H1 (cell line): ENCODE data around the gene JOSD2. TPM values are rescaled to one million over a fixed set of nuclear protein-coding genes. Genes with fewer than 3 reads are reported as not detected.

Experiments
- CTCF ChIA-PET: fragments of 300-600 bp; sonication (Branson Sonifier 250); formaldehyde crosslinking; loops from one replicate; lab custom pipeline; 2021; ENCODE audit not compliant: partially characterized antibody; lab: Charles Lee
- POLR2A ChIA-PET: fragments of 300-600 bp; sonication (Branson Sonifier 250); formaldehyde crosslinking; loops from one replicate; lab custom pipeline; 2021; ENCODE audit warnings: inconsistent platforms; ENCODE audit not compliant: partially characterized antibody; lab: Charles Lee
- DNase-seq, 2 experiments: peaks; one replicate each; pipeline versions ENCODE4 v3.0.0 to v3.0.0-alpha.2; 2010 to 2022; ENCODE audit warnings: low spot score in 2 of 2, low read depth in 1 of 2, mixed read lengths in 1 of 2
- FAIRE-seq: peaks from 2 replicates; lab custom pipeline; 2011; peaks lifted over from hg19 to GRCh38; lab: Jason Lieb, UNC
- H2AFZ ChIP-seq: 2 replicates; pipeline ENCODE4 v1.8.1; 2012; ENCODE audit warnings: low read length, inconsistent platforms
- H2AK5ac ChIP-seq: 2 replicates; pipeline ENCODE4 v1.6.1; 2013; ENCODE audit warnings: low read depth, low read length
- H2BK120ac ChIP-seq: replicated peaks from 2 replicates; pipeline ENCODE3; 2013; ENCODE audit warnings: low read depth, low read length, inconsistent platforms
- H2BK12ac ChIP-seq: 2 replicates; pipeline ENCODE4 v1.6.1; 2013; ENCODE audit warnings: low read depth, low read length
- H2BK15ac ChIP-seq: 2 replicates; pipeline ENCODE4 v1.6.1; 2013; ENCODE audit warnings: low read length
- H2BK20ac ChIP-seq: 2 replicates; pipeline ENCODE4 v1.6.1; 2013; ENCODE audit warnings: low read length
- H2BK5ac ChIP-seq: 2 replicates; pipeline ENCODE4 v1.6.1; 2013; ENCODE audit warnings: low read depth, low read length
- H3K14ac ChIP-seq: 2 replicates; pipeline ENCODE4 v1.6.1; 2013; ENCODE audit warnings: inconsistent platforms; ENCODE audit not compliant: insufficient read length
- H3K18ac ChIP-seq: 2 replicates; pipeline ENCODE4 v1.6.1; 2013; ENCODE audit warnings: low read length; ENCODE audit errors: extremely low read depth
- H3K23ac ChIP-seq: 2 replicates; pipeline ENCODE4 v1.6.1; 2013; ENCODE audit warnings: inconsistent platforms; ENCODE audit not compliant: insufficient read length
- H3K23me2 ChIP-seq: 2 replicates; pipeline ENCODE4 v1.6.1; 2013; ENCODE audit warnings: low read depth, low read length
- H3K27ac ChIP-seq: 2 replicates; pipeline ENCODE4 v1.6.1; 2011; ENCODE audit warnings: low read depth, low read length, inconsistent platforms
- H3K27me3 ChIP-seq, 4 experiments: replicated peaks in 1 of 4; 1 replicate in 1 of 4; 2 replicates in 3 of 4; pipeline versions ENCODE4 v1.6.1 to v1.8.1; 2011 to 2013; ENCODE audit warnings: low read length in 3 of 4, mild to moderate bottlenecking in 3 of 4, inconsistent platforms in 2 of 4, mixed read lengths in 2 of 4, moderate library complexity in 1 of 4; ENCODE audit not compliant: control insufficient read depth in 3 of 4, insufficient read depth in 3 of 4; ENCODE audit errors: extremely low read depth in 1 of 4
- H3K36me3 ChIP-seq, 4 experiments: 2 replicates each; pipeline versions ENCODE4 v1.6.1 to v1.8.1; 2011 to 2013; ENCODE audit warnings: mild to moderate bottlenecking in 4 of 4, low read length in 3 of 4, moderate library complexity in 2 of 4, control low read depth in 1 of 4, inconsistent platforms in 1 of 4; ENCODE audit not compliant: insufficient read depth in 4 of 4, control insufficient read depth in 2 of 4
- H3K4ac ChIP-seq: replicated peaks from 2 replicates; pipeline ENCODE3; 2013; ENCODE audit warnings: low read length, low read depth, mixed read lengths, inconsistent platforms; ENCODE audit not compliant: insufficient read length
- H3K4me1 ChIP-seq, 4 experiments: replicated peaks in 1 of 4; 1 replicate in 1 of 4; 2 replicates in 3 of 4; pipeline versions ENCODE4 v1.6.1 to v1.8.1; 2011 to 2013; ENCODE audit warnings: low read length in 3 of 4, inconsistent platforms in 2 of 4, mixed read lengths in 1 of 4; ENCODE audit not compliant: insufficient read depth in 4 of 4, control insufficient read depth in 3 of 4
- H3K4me2 ChIP-seq, 2 experiments: 2 replicates each; pipeline versions ENCODE4 v1.6.1 to v1.8.1; 2011 to 2013; ENCODE audit warnings: low read depth in 2 of 2, low read length in 2 of 2, control low read depth in 1 of 2, inconsistent platforms in 1 of 2, mild to moderate bottlenecking in 1 of 2; ENCODE audit not compliant: insufficient read depth in 1 of 2
- H3K4me3 ChIP-seq, 4 experiments: fragments of 200-600, 300-600 bp in 1 of 4; sonication (generic), shearing (Covaris generic), sonication (Bioruptor Twin) in 1 of 4; 2 replicates each; pipeline versions ENCODE4 v1.5.1 to v1.8.1; 2011 to 2016; ENCODE audit warnings: low read length in 4 of 4, low read depth in 3 of 4, control low read depth in 2 of 4, inconsistent platforms in 2 of 4, mild to moderate bottlenecking in 2 of 4, mixed read lengths in 1 of 4, moderate library complexity in 1 of 4; ENCODE audit not compliant: insufficient read depth in 2 of 4; ENCODE audit errors: extremely low read depth in 1 of 4
- H3K56ac ChIP-seq: replicated peaks from 2 replicates; pipeline ENCODE3; 2013; ENCODE audit warnings: low read depth, mild to moderate bottlenecking, mixed read lengths, low read length, inconsistent platforms; ENCODE audit not compliant: insufficient read length
- H3K79me1 ChIP-seq: 2 replicates; pipeline ENCODE4 v1.6.1; 2013; ENCODE audit warnings: low read depth, low read length, control low read depth
- H3K79me2 ChIP-seq, 2 experiments: 2 replicates each; pipeline versions ENCODE4 v1.6.1 to v1.8.1; 2012 to 2013; ENCODE audit warnings: low read length in 2 of 2, mild to moderate bottlenecking in 2 of 2, inconsistent platforms in 1 of 2; ENCODE audit not compliant: insufficient read depth in 2 of 2, control insufficient read depth in 1 of 2
- H3K9ac ChIP-seq, 4 experiments: replicated peaks in 1 of 4; 1 replicate in 1 of 4; 2 replicates in 3 of 4; pipeline versions ENCODE4 v1.6.1 to v1.8.1; 2011 to 2013; ENCODE audit warnings: low read depth in 3 of 4, low read length in 3 of 4, control low read depth in 2 of 4, mild to moderate bottlenecking in 2 of 4, moderate library complexity in 2 of 4, inconsistent platforms in 1 of 4; ENCODE audit errors: extremely low read depth in 1 of 4
- H3K9me3 ChIP-seq, 2 experiments: 2 replicates each; pipeline versions ENCODE4 v1.6.1 to v1.8.1; 2012 to 2013; ENCODE audit warnings: mild to moderate bottlenecking in 2 of 2, moderate library complexity in 2 of 2, control low read depth in 1 of 2, inconsistent platforms in 1 of 2, low read depth in 1 of 2, low read length in 1 of 2, mixed read lengths in 1 of 2; ENCODE audit not compliant: insufficient read depth in 2 of 2
- H4K20me1 ChIP-seq, 2 experiments: replicated peaks in 1 of 2; 2 replicates each; pipeline versions ENCODE3 to v1.8.1; 2011 to 2013; ENCODE audit warnings: inconsistent platforms in 2 of 2, low read length in 2 of 2, mild to moderate bottlenecking in 1 of 2; ENCODE audit not compliant: insufficient read depth in 2 of 2, control insufficient read depth in 1 of 2
- H4K5ac ChIP-seq: 2 replicates; pipeline ENCODE4 v1.6.1; 2013; ENCODE audit warnings: low read length, low read depth, mixed read lengths, inconsistent platforms; ENCODE audit not compliant: insufficient read length
- H4K8ac ChIP-seq: 2 replicates; pipeline ENCODE4 v1.8.0; 2013; ENCODE audit warnings: mild to moderate bottlenecking, moderate library complexity, low read length, inconsistent platforms; ENCODE audit not compliant: insufficient read depth; ENCODE audit errors: extremely low read depth
- H4K91ac ChIP-seq: replicated peaks from 2 replicates; pipeline ENCODE3; 2013; ENCODE audit warnings: low read length, mixed read lengths, inconsistent platforms; ENCODE audit not compliant: insufficient read length
- KDM4A ChIP-seq: IDR thresholded peaks from one replicate; pipeline ENCODE4 v1.7.1; 2012; ENCODE audit warnings: low read depth, mild to moderate bottlenecking, moderate library complexity, low read length, inconsistent platforms; ENCODE audit not compliant: severe bottlenecking
- RNF2 ChIP-seq: fragments of 200-900, 300-1000 bp; sonication (generic); IDR thresholded peaks from 2 replicates; pipeline ENCODE4 v1.7.1; 2016; ENCODE audit warnings: borderline replicate concordance, low read depth, mild to moderate bottlenecking, antibody characterized with exemption, low read length; ENCODE audit not compliant: poor library complexity, severe bottlenecking; ENCODE audit errors: missing control alignments
- WGBS, 2 experiments: shearing (Covaris generic) in 1 of 2; methylation state at CpG; one replicate each; pipeline versions ENCODE4 v1.1.6 to v1.1.7; 2013 to 2015; ENCODE audit warnings: low lambda C conversion rate in 2 of 2, mixed read lengths in 2 of 2, inconsistent platforms in 1 of 2, low coverage in 1 of 2, missing lambda C conversion rate in 1 of 2; ENCODE audit not compliant: insufficient replicate concordance in 2 of 2, insufficient coverage in 1 of 2, insufficient read length in 1 of 2; ENCODE audit errors: extremely low coverage in 1 of 2, missing lambda C conversion rate in 1 of 2; 5-methylcytosine and 5-hydroxymethylcytosine counted together
- polyA plus RNA-seq, 7 experiments: library from polyadenylated mRNA; depleted of rRNA in 3 of 7; stranded (reverse) in 5 of 7; unstranded in 2 of 7; fragments of >200 nt in 5 of 7; fragments of 200-250 nt in 2 of 7; gene quantifications; 1 replicate in 5 of 7; 2 replicates in 1 of 7; 4 replicates in 1 of 7; pipeline versions ENCODE4 v1.2.1 to v1.2.3, GENCODE V29; 2011 to 2013; ENCODE audit warnings: missing spikeins in 2 of 7, mixed read lengths in 2 of 7
- total RNA-seq: library from RNA; stranded (reverse); fragmentation: NEBNext Ultra II Directional; extraction: Animal tissue kit (Norgen Biotek cat#: 25700); gene quantifications from 2 replicates; pipeline ENCODE4 v1.2.1, GENCODE V29; 2021

JOSD2 gene
- total and polyA plus RNA-seq, 2 of the 8 experiments (the other 6 are each of a cell fraction or from before 2014, with no cell fraction given): 1.9 to 6.6 TPM

DNA sequence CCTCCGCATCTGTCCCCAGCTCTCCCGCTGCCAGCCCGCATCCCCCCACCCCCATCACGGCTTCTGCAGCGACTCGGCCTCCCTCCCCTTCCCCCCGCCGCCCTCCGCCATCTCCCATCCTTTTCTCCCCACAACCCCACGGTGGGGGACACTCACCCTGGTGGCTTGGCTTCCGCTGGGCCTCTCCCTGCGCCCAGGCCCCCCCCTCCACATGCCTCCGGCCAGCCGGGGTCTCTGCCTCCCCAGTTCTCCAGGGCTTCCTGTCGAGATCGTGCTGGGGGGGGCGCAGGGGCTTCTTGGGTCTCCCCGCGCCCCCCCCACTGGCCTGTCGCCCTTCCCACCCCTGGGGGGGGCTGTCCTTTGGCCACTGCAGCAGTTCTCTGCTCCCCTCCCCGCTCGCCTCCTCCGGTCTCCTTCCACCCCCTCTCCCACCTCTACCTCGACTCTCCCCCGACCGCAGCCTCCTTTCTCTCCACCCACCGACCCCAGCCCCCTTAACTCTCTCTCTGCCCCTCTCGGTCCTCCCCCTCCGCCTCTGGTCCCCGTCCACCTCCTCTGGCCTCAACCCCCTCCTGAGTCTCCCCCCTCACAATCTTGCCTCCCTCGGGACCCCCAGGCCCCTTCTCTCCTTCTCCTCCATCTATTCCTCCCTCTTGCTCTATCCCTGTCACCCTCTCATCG lies 40.2 kb upstream of the JOSD2 start:
- H3K27me3 ChIP-seq: peaks cover 0 to 38% (median 23%) of the 10 kb centered on the region in 4 experiments; a peak in 6 of 7 replicates
- no peak for FAIRE-seq
- H4K91ac ChIP-seq: no peak overlapping the region
- no peaks in the 10 kb centered on the region for H3K9me3 ChIP-seq
- no peak overlapping the region for H4K8ac ChIP-seq
- H3K36me3 ChIP-seq: no peaks in the 10 kb centered on the region
- H3K4ac ChIP-seq: no peak overlapping the region
- no peak overlapping the region for H3K27ac ChIP-seq
- no peaks in the 10 kb centered on the region for H3K79me1 ChIP-seq
- H3K56ac ChIP-seq: no peak overlapping the region
- H4K5ac ChIP-seq: no peak overlapping the region
- H2BK12ac ChIP-seq: no peak overlapping the region
- H3K4me2 ChIP-seq: peak overlapping the region; percentile 74 to 94
- no peak for DNase-seq
- H2BK15ac ChIP-seq: no peak overlapping the region
- peak overlapping the region; percentile 48 to 78 (median 54) for H3K4me3 ChIP-seq
- no peak overlapping the region for H2BK20ac ChIP-seq
- no peak overlapping the region for H2AK5ac ChIP-seq
- H3K4me1 ChIP-seq: peaks cover 0 to 23% (median 6%) of the 10 kb centered on the region in 4 experiments; a peak in 6 of 7 replicates
- no peak overlapping the region for H2BK120ac ChIP-seq
- ChIA-PET POLR2A (interaction anchor here (0.8 to 1.0 kb wide), 3 partner anchors 13 to 233 kb away, joined by 3 to 4 read pairs (median 4); no protein-coding TSS in a partner anchor), CTCF (interaction anchor here (0.6 kb wide), 1 partner anchor 36 kb away, joined by 3 read pairs; no protein-coding TSS in a partner anchor)
- no peak overlapping the region for H2AFZ ChIP-seq
- WGBS, 2 experiments: no CpG with 5 or more reads among the region's 32 CpGs
- H3K18ac ChIP-seq: peak overlapping the region; percentile 60
- no peak overlapping the region for H3K14ac ChIP-seq
- H3K9ac ChIP-seq: no peak overlapping the region
- no peak overlapping the region for H2BK5ac ChIP-seq
- H3K23me2 ChIP-seq: peaks cover 13% of the 10 kb centered on the region
- H3K23ac ChIP-seq: no peak overlapping the region
- H4K20me1 ChIP-seq: peaks cover 3 to 19% of the 10 kb centered on the region in 2 experiments
- TF ChIP-seq KDM4A (peak; percentile 28), RNF2 (no peak)
- H3K79me2 ChIP-seq: no peaks in the 10 kb centered on the region; a peak in 1 of 4 replicates
